Keratinocyte (primary cell): ENCODE data around the gene NEDD8. TPM values are rescaled to one million over a fixed set of nuclear protein-coding genes. Genes with fewer than 3 reads are reported as not detected.

Experiments used
- DNase-seq: peaks from one replicate; pipeline ENCODE4 v3.0.0-alpha.2; 2011; ENCODE audit warnings: low read depth, missing footprints, low spot score
- FAIRE-seq: peaks from 2 replicates; lab custom pipeline; 2011; peaks lifted over from hg19 to GRCh38; lab: Jason Lieb, UNC
- H2AFZ ChIP-seq: 2 replicates; pipeline ENCODE4 v1.6.0; 2012; ENCODE audit warnings: low read length, control low read depth, inconsistent platforms; ENCODE audit not compliant: control insufficient read depth
- H3K27ac ChIP-seq: 2 replicates; pipeline ENCODE4 v1.5.1; 2011; ENCODE audit warnings: low read length; ENCODE audit not compliant: control insufficient read depth, insufficient read depth
- H3K27me3 ChIP-seq: 3 replicates; pipeline ENCODE4 v1.6.0; 2011; ENCODE audit warnings: low read length; ENCODE audit not compliant: control insufficient read depth, insufficient read depth; ENCODE audit errors: extremely low read depth
- H3K36me3 ChIP-seq, 2 experiments: 2 replicates in 1 of 2; 3 replicates in 1 of 2; pipeline ENCODE4 v1.5.1; 2011; ENCODE audit warnings: low read length in 2 of 2, mild to moderate bottlenecking in 1 of 2; ENCODE audit not compliant: control insufficient read depth in 2 of 2, insufficient read depth in 2 of 2; ENCODE audit errors: extremely low read depth in 1 of 2
- H3K4me1 ChIP-seq: 3 replicates; pipeline ENCODE4 v1.5.1; 2011; ENCODE audit warnings: low read length; ENCODE audit not compliant: control insufficient read depth, insufficient read depth; ENCODE audit errors: extremely low read depth
- H3K4me2 ChIP-seq: 3 replicates; pipeline ENCODE4 v1.6.0; 2011; ENCODE audit warnings: low read depth, low read length; ENCODE audit not compliant: control insufficient read depth, insufficient read depth; ENCODE audit errors: extremely low read depth
- H3K4me3 ChIP-seq, 3 experiments: fragments of 200-600 bp in 1 of 3; sonication (generic) in 1 of 3; 2 replicates in 2 of 3; 3 replicates in 1 of 3; pipeline ENCODE4 v1.5.1; 2011 to 2016; ENCODE audit warnings: low read length in 3 of 3, mild to moderate bottlenecking in 3 of 3, control low read depth in 2 of 3, inconsistent platforms in 1 of 3, low read depth in 1 of 3, mixed read lengths in 1 of 3, mixed run types in 1 of 3, moderate library complexity in 1 of 3; ENCODE audit not compliant: control insufficient read depth in 2 of 3, insufficient read depth in 2 of 3; ENCODE audit errors: extremely low read depth in 1 of 3
- H3K79me2 ChIP-seq: 2 replicates; pipeline ENCODE4 v1.6.0; 2012; ENCODE audit warnings: low read length; ENCODE audit not compliant: control insufficient read depth, insufficient read depth
- H3K9ac ChIP-seq: 3 replicates; pipeline ENCODE4 v1.6.0; 2011; ENCODE audit warnings: low read length; ENCODE audit not compliant: control insufficient read depth, insufficient read depth; ENCODE audit errors: extremely low read depth
- H3K9me1 ChIP-seq: 3 replicates; pipeline ENCODE4 v1.6.0; 2011; ENCODE audit warnings: low read length; ENCODE audit not compliant: control insufficient read depth, insufficient read depth; ENCODE audit errors: extremely low read depth
- H3K9me3 ChIP-seq: 2 replicates; pipeline ENCODE4 v1.5.1; 2012; ENCODE audit warnings: low read depth, low read length; ENCODE audit not compliant: control insufficient read depth
- H4K20me1 ChIP-seq: 3 replicates; pipeline ENCODE4 v1.6.0; 2011; ENCODE audit warnings: low read length; ENCODE audit not compliant: control insufficient read depth, insufficient read depth; ENCODE audit errors: extremely low read depth
- EZH2 ChIP-seq: IDR thresholded peaks from one replicate; pipeline ENCODE4 v1.6.1; 2012; ENCODE audit warnings: inconsistent platforms, mild to moderate bottlenecking, low read length, moderate library complexity
- dilution Hi-C: fragments of 300-500 bp; cut with MboI; formaldehyde crosslinking; loops from one replicate; pipeline ENCODE4 v1.7.0; 2020; ENCODE audit warnings: low sequenced_read_pairs; ENCODE audit not compliant: extremely low pct_ligation_motif_present
- polyA plus RNA-seq, 5 experiments: library from polyadenylated mRNA; depleted of rRNA in 3 of 5; stranded (reverse) in 3 of 5; stranded (forward) in 1 of 5; unstranded in 1 of 5; fragments of >200 nt; gene quantifications; 1 replicate in 1 of 5; 2 replicates in 3 of 5; 3 replicates in 1 of 5; pipeline versions ENCODE4 v1.2.1 to v1.2.3, GENCODE V29; 2011 to 2012; ENCODE audit warnings: missing spikeins in 2 of 5, low read depth in 1 of 5, low replicate concordance in 1 of 5
- TF ChIP-seq, protein P1 (sequence below), 3 experiments: IDR thresholded peaks in 1 of 3; conservative IDR thresholded peaks in 1 of 3; optimal IDR thresholded peaks in 1 of 3; 2 replicates in 2 of 3; 3 replicates in 1 of 3; pipeline versions ENCODE3 to v1.5.1; 2011; ENCODE audit warnings: low read length in 3 of 3, mild to moderate bottlenecking in 3 of 3, moderate library complexity in 2 of 3, control low read depth in 1 of 3, inconsistent platforms in 1 of 3; ENCODE audit not compliant: insufficient read depth in 2 of 3; ENCODE audit errors: extremely low read depth in 1 of 3

The NEDD8 gene
- polyA plus RNA-seq, 1 donor (not counting 4 experiments of a cell fraction or from before 2014, with no cell fraction given): 509 TPM

- no peak within 1 kb of the TSS for H2AFZ ChIP-seq
- no peaks in the 10 kb centered on the region for H4K20me1 ChIP-seq
- H3K9me3 ChIP-seq: no peaks in the 10 kb centered on the region
- no peaks in the 10 kb centered on the region for H3K79me2 ChIP-seq
- H3K9me1 ChIP-seq: no peaks in the 10 kb centered on the region
- H3K9ac ChIP-seq: peak within 1 kb of the TSS; percentile 6
- FAIRE-seq (no peak), DNase-seq (no peak)
- peaks cover 13 to 16% of the 10 kb centered on the region in 2 experiments for H3K36me3 ChIP-seq
- dilution Hi-C loops: no loop called here
- H3K4me1 ChIP-seq: peaks cover 33% of the 10 kb centered on the region
- H3K27me3 ChIP-seq: no peaks in the 10 kb centered on the region
- peak within 1 kb of the TSS; percentile 46 for H3K4me2 ChIP-seq
- H3K27ac ChIP-seq: peak within 1 kb of the TSS; percentile 15
- H3K4me3 ChIP-seq: peak within 1 kb of the TSS in 2 of 3 experiments; percentile 3 to 9
- TF ChIP-seq, protein P1, sequence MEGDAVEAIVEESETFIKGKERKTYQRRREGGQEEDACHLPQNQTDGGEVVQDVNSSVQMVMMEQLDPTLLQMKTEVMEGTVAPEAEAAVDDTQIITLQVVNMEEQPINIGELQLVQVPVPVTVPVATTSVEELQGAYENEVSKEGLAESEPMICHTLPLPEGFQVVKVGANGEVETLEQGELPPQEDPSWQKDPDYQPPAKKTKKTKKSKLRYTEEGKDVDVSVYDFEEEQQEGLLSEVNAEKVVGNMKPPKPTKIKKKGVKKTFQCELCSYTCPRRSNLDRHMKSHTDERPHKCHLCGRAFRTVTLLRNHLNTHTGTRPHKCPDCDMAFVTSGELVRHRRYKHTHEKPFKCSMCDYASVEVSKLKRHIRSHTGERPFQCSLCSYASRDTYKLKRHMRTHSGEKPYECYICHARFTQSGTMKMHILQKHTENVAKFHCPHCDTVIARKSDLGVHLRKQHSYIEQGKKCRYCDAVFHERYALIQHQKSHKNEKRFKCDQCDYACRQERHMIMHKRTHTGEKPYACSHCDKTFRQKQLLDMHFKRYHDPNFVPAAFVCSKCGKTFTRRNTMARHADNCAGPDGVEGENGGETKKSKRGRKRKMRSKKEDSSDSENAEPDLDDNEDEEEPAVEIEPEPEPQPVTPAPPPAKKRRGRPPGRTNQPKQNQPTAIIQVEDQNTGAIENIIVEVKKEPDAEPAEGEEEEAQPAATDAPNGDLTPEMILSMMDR (optimal IDR thresholded peaks at IDR 0.05 in 1 of 3, IDR thresholded peaks at IDR 0.05 in 1 of 3, conservative IDR thresholded peaks at IDR 0.05 in 1 of 3; ENCODE audit: extremely low read depth in 1 of 3, insufficient read depth in 2 of 3, low read length in 3 of 3): no peak
- no peak for TF ChIP-seq EZH2
These were observed 30.9 kb upstream of the NEDD8 start, which contains the start of gene TGM1 for GRCh38 chr14:24262821-24263733. Gene TGM1, minus strand, starts transcription at chr14:24263177. Its CDS starts 825 bp downstream, at chr14:24262352.

DNA sequence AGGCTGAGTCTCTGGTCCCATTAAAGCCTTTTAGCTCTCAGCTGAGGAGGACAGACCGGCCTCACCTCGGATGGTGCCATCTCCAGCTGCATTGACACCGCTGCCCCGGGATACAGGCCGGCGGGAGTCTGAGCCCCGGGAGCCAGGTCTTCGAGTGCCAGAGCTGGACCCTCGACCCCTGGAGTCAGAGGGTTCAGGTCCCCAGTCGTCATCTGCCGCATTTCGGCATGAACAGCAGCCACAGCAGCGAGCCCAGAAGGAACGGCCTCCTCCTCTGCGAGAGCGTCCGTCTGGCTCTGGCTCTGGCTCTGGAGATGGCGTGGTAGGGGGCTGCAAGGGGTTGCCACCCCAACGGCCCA, 29.8 kb upstream of the NEDD8 start:
- H3K27me3 ChIP-seq: no peaks in the 10 kb centered on the region
- no peak overlapping the region for H3K9ac ChIP-seq
- dilution Hi-C loops: no loop called here
- no peak overlapping the region for H2AFZ ChIP-seq
- H3K9me1 ChIP-seq: no peaks in the 10 kb centered on the region
- no peaks in the 10 kb centered on the region for H3K79me2 ChIP-seq
- H3K4me2 ChIP-seq: no peak overlapping the region
- DNase-seq: no peak
- H3K9me3 ChIP-seq: no peaks in the 10 kb centered on the region
- peaks cover 33% of the 10 kb centered on the region for H3K4me1 ChIP-seq
- H3K4me3 ChIP-seq: no peak overlapping the region
- no peak overlapping the region for H3K27ac ChIP-seq
- FAIRE-seq: no peak
- TF ChIP-seq, protein P1 (optimal IDR thresholded peaks at IDR 0.05 in 1 of 3, IDR thresholded peaks at IDR 0.05 in 1 of 3, conservative IDR thresholded peaks at IDR 0.05 in 1 of 3; ENCODE audit: extremely low read depth in 1 of 3, insufficient read depth in 2 of 3, low read length in 3 of 3): no peak
- no peaks in the 10 kb centered on the region for H4K20me1 ChIP-seq
- H3K36me3 ChIP-seq: peaks cover 10 to 12% of the 10 kb centered on the region in 2 experiments
